A549 (cell line): ENCODE data around the gene NELFE. TPM values are rescaled to one million over a fixed set of nuclear protein-coding genes. Genes with fewer than 3 reads are reported as not detected.

Experiments
- ATAC-seq, 2 experiments: fragments of 200-7000 bp in 1 of 2; fragments of >200 bp in 1 of 2; cut with Nextera tagmentation in 1 of 2; cut with Tn5 transposase in 1 of 2; 3 replicates each; pipeline versions ENCODE4 v1.8.0 to v1.9.1; 2018 to 2020; ENCODE audit warnings: mild to moderate bottlenecking in 1 of 2, moderate library complexity in 1 of 2
- CTCF ChIA-PET: fragments of 300-600 bp; sonication (Branson Sonifier 250); formaldehyde crosslinking; extraction: SDS; loops from one replicate; lab custom pipeline; 2021; ENCODE audit warnings: antibody characterized with exemption, inconsistent platforms; lab: Yijun Ruan, JAX
- POLR2A ChIA-PET: fragments of 350-600 bp; formaldehyde crosslinking; extraction: SDS; loops from one replicate; lab custom pipeline; 2021; ENCODE audit warnings: antibody characterized with exemption, inconsistent platforms; lab: Yijun Ruan, JAX
- DNase-seq, 2 experiments: peaks; one replicate each; pipeline versions ENCODE4 v3.0.0 to v3.0.0-alpha.2; 2011 to 2016; ENCODE audit warnings: low read depth in 1 of 2, low spot score in 1 of 2
- FAIRE-seq: peaks from 2 replicates; lab custom pipeline; 2011; peaks lifted over from hg19 to GRCh38; lab: Jason Lieb, UNC
- H3K27ac ChIP-seq, 2 experiments: fragments of >200 bp; sonication (Bioruptor Twin); formaldehyde crosslinking; 3 replicates each; pipeline ENCODE4 v1.5.1; 2016 to 2017
- H3K4me1 ChIP-seq: fragments of >200 bp; sonication (Bioruptor Twin); formaldehyde crosslinking; 3 replicates; pipeline ENCODE4 v1.6.1; 2016
- H3K4me2 ChIP-seq: fragments of >200 bp; sonication (Bioruptor Twin); formaldehyde crosslinking; 3 replicates; pipeline ENCODE4 v1.6.1; 2016
- H3K4me3 ChIP-seq: fragments of >200 bp; sonication (Bioruptor Twin); formaldehyde crosslinking; 3 replicates; pipeline ENCODE4 v1.5.1; 2016
- H3K9me3 ChIP-seq: fragments of >200 bp; sonication (Bioruptor Twin); formaldehyde crosslinking; 3 replicates; pipeline ENCODE4 v1.6.1; 2016
- ATOH8 ChIP-seq: fragments of 250-450 bp; sonication (Bioruptor Pico); IDR thresholded peaks from 2 replicates; pipeline ENCODE4 v1.5.0; 2020; ENCODE audit warnings: low read depth, mild to moderate bottlenecking, moderate library complexity
- BHLHE40 ChIP-seq: IDR thresholded peaks from 2 replicates; pipeline ENCODE4 v1.6.1; 2012; ENCODE audit warnings: low read depth, low read length, inconsistent platforms
- CHD4 ChIP-seq: fragments of 200-600 bp; sonication (generic); IDR thresholded peaks from 2 replicates; pipeline ENCODE4 v1.6.1; 2016; ENCODE audit warnings: antibody characterized with exemption, mild to moderate bottlenecking, borderline replicate concordance
- CTCF ChIP-seq: fragments of >200 bp; sonication (Bioruptor Twin); formaldehyde crosslinking; IDR thresholded peaks from 3 replicates; pipeline ENCODE4 v1.5.1; 2016
- EHF ChIP-seq: fragments of 250-450 bp; sonication (Bioruptor Pico); IDR thresholded peaks from 2 replicates; pipeline ENCODE4 v1.5.0; 2020; ENCODE audit warnings: mild to moderate bottlenecking
- EP300 ChIP-seq, 2 experiments: fragments of >200 bp; sonication (Bioruptor Twin); formaldehyde crosslinking; IDR thresholded peaks; 2 replicates in 1 of 2; 3 replicates in 1 of 2; pipeline ENCODE4 v1.6.1; 2016 to 2017
- ESRRA ChIP-seq: fragments of 150-350 bp; IDR thresholded peaks from 2 replicates; pipeline ENCODE4 v1.6.1; 2014; ENCODE audit warnings: mild to moderate bottlenecking, low read length, borderline replicate concordance
- HMGXB4 ChIP-seq: fragments of 250-450 bp; sonication (Bioruptor Pico); IDR thresholded peaks from 2 replicates; pipeline ENCODE4 v1.5.0; 2021; ENCODE audit warnings: mild to moderate bottlenecking, moderate library complexity, borderline replicate concordance
- HOXB13 ChIP-seq: fragments of 250-450 bp; sonication (Bioruptor Pico); IDR thresholded peaks from 2 replicates; pipeline ENCODE4 v1.5.0; 2020; ENCODE audit warnings: low read depth, mild to moderate bottlenecking, moderate library complexity
- MAFK ChIP-seq: fragments of 450-650 bp; IDR thresholded peaks from 2 replicates; pipeline ENCODE4 v1.6.1; 2014; ENCODE audit not compliant: partially characterized antibody
- MAX ChIP-seq: IDR thresholded peaks from 2 replicates; pipeline ENCODE4 v1.6.1; 2012
- MAZ ChIP-seq: fragments of 150-350 bp; IDR thresholded peaks from 2 replicates; pipeline ENCODE4 v1.6.1; 2014; ENCODE audit warnings: antibody characterized with exemption, low read depth, low read length, borderline replicate concordance
- NFE2L2 ChIP-seq: fragments of 150-350 bp; conservative IDR thresholded peaks from 2 replicates; pipeline ENCODE4 v1.6.1; 2014; ENCODE audit warnings: low read length
- NPAS2 ChIP-seq: fragments of 250-450 bp; sonication (Bioruptor Pico); IDR thresholded peaks from 2 replicates; pipeline ENCODE4 v1.8.0; 2022; ENCODE audit warnings: mild to moderate bottlenecking, moderate library complexity, borderline replicate concordance
- NR3C1 ChIP-seq: fragments of >200 bp; sonication (Bioruptor Twin); formaldehyde crosslinking; IDR thresholded peaks from 3 replicates; pipeline ENCODE4 v1.6.1; 2017
- REST ChIP-seq: fragments of 200-600 bp; sonication (generic); IDR thresholded peaks from 2 replicates; pipeline ENCODE4 v1.6.1; 2016; ENCODE audit warnings: antibody characterized with exemption, mild to moderate bottlenecking, moderate library complexity
- RNF2 ChIP-seq: fragments of 200-600 bp; sonication (generic); IDR thresholded peaks from 2 replicates; pipeline ENCODE4 v1.6.1; 2016; ENCODE audit warnings: low read depth, mild to moderate bottlenecking, antibody characterized with exemption, moderate library complexity, borderline replicate concordance
- TFCP2L1 ChIP-seq: fragments of 250-450 bp; sonication (Bioruptor Pico); IDR thresholded peaks from 2 replicates; pipeline ENCODE4 v1.5.0; 2021; ENCODE audit warnings: mild to moderate bottlenecking
- TP53 ChIP-seq: fragments of 250-450 bp; sonication (Bioruptor Pico); IDR thresholded peaks from 2 replicates; pipeline ENCODE4 v1.5.0; 2021; ENCODE audit warnings: mild to moderate bottlenecking, moderate library complexity
- USF2 ChIP-seq: fragments of 450-650 bp; IDR thresholded peaks from 2 replicates; pipeline ENCODE4 v1.6.1; 2014; ENCODE audit warnings: antibody characterized with exemption
- ZSCAN20 ChIP-seq: fragments of 250-450 bp; sonication (Bioruptor Pico); IDR thresholded peaks from 2 replicates; pipeline ENCODE4 v1.8.0; 2022; ENCODE audit warnings: mild to moderate bottlenecking, moderate library complexity
- WGBS: methylation state at CpG from one replicate; pipeline ENCODE4 v1.1.6; 2017; ENCODE audit errors: missing lambda C conversion rate; 5-methylcytosine and 5-hydroxymethylcytosine counted together
- polyA plus RNA-seq, 4 experiments: library from polyadenylated mRNA; depleted of rRNA in 3 of 4; stranded (reverse); fragments of >200 nt; fragmentation: RNase III in 1 of 4; extraction: RNeasy Plus Mini Kit Qiagen cat#74134 plus additional on column Dnase treatment in 1 of 4; gene quantifications; 2 replicates in 3 of 4; 3 replicates in 1 of 4; pipeline ENCODE4 v1.2.3, GENCODE V29; 2011 to 2017

NELFE gene
- polyA plus RNA-seq, 2 of the 4 experiments (the other 2 are of a cell fraction) = 64.2 to 72.4 TPM

GRCh38 chr6:31979238-31979898 is 20.6 kb upstream of the NELFE start:
- WGBS = 93% methylated on average over 3 of the region's 3 CpGs
- TF ChIP-seq HMGXB4 (CRISPR knock-in tag) (no peak), ESRRA (no peak), MAX (no peak), EP300 (IDR thresholded peaks at IDR 0.05) (no peak), MAZ (no peak), USF2 (no peak), EHF (CRISPR knock-in tag) (no peak), ZSCAN20 (CRISPR knock-in tag) (no peak), NFE2L2 (no peak), CHD4 (no peak), BHLHE40 (no peak), NPAS2 (CRISPR knock-in tag) (no peak), REST (no peak), NR3C1 (no peak), MAFK (no peak), HOXB13 (CRISPR knock-in tag) (no peak)
- TF ChIP-seq, all 56 proteins: peak for 0
- no peak for ATAC-seq
- no peak overlapping the region for H3K4me3 ChIP-seq
- ChIA-PET CTCF (interaction anchor here (0.5 to 1.3 kb wide), 2 partner anchors 27 to 874 kb away, joined by 3 to 4 read pairs; no protein-coding TSS in a partner anchor), POLR2A (interaction anchor here (0.6 kb wide), 1 partner anchor 135 kb away, joined by 3 read pairs; no protein-coding TSS in a partner anchor)
- DNase-seq = no peak
- H3K4me1 ChIP-seq = no peaks in the 10 kb centered on the region
- no peaks in the 10 kb centered on the region for H3K9me3 ChIP-seq
- no peak overlapping the region for H3K27ac ChIP-seq
- no peak overlapping the region for H3K4me2 ChIP-seq
- no peak for FAIRE-seq

GRCh38 chr6:31978831-31979230 is 20.1 kb upstream of the NELFE start:
- ChIA-PET CTCF (no interaction called here), POLR2A (no interaction called here)
- FAIRE-seq (no peak), DNase-seq (no peak), ATAC-seq (no peak)
- H3K27ac ChIP-seq = no peak overlapping the region
- WGBS = 88% methylated on average over 5 of the region's 5 CpGs
- no peak overlapping the region for H3K4me3 ChIP-seq
- H3K4me1 ChIP-seq = no peaks in the 10 kb centered on the region
- no peak overlapping the region for H3K4me2 ChIP-seq
- H3K9me3 ChIP-seq = no peaks in the 10 kb centered on the region
- TF ChIP-seq CTCF (no peak), NFE2L2 (no peak), ATOH8 (CRISPR knock-in tag) (no peak), NR3C1 (no peak), TP53 (CRISPR knock-in tag) (no peak), REST (no peak), EHF (CRISPR knock-in tag) (no peak), BHLHE40 (no peak), MAZ (no peak), RNF2 (no peak), TFCP2L1 (CRISPR knock-in tag) (no peak)
